Measurements from ENCODE around the gene ZNRF2.

DNA sequence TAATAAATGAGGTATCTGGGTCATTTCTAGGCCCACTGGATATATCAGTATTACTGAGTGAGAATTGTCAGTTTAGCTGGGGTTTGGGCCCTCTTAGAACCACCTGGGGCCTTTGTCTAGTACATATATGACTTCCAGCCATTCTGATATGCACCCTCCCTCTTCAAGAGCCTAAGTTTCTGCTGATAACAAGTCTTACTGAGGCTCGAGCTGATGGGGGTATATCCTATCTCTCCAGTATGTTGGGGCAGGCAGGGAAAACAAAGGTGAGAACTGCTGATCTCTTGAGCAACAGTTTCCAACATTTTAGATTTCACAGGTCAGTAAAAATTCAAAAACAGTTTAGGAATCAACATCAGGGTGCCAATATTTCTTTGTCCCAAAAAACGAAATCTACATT, 10.8 kb upstream of the ZNRF2 start:
- TF ChIP-seq EZH2 (IDR thresholded peaks at IDR 0.05) (no peak), POLR2AphosphoS5 (IDR thresholded peaks at IDR 0.05; ENCODE audit: borderline replicate concordance, low read depth, low read length) (no peak), FOXP2 (optimal IDR thresholded peaks at IDR 0.05; ENCODE audit: control extremely low read depth, extremely low read length, insufficient read depth) (no peak)

Measured in SK-N-MC (cell line).